Vagina (tissue), 2 donors: ENCODE measurements around the gene SIGLEC11. TPM values are rescaled to one million over a fixed set of nuclear protein-coding genes. Genes with fewer than 3 reads are reported as not detected.
"Not testable (repeated sequence)": the region's sequence is repeated elsewhere in the genome, so short reads cannot be mapped to it uniquely, and the experiment has no call there.

Source experiments
- DNase-seq, 2 donors: peaks; one replicate each; pipeline ENCODE4 v3.0.0-alpha.2; 2017; ENCODE audit errors: extremely low spot score in 2 of 2
- H3K27ac ChIP-seq: fragments of 200-600 bp; sonication (generic); one replicate; pipeline ENCODE4 v1.5.1; 2019
- H3K27me3 ChIP-seq: fragments of 200-600 bp; sonication (generic); one replicate; pipeline ENCODE4 v1.5.1; 2019
- H3K36me3 ChIP-seq, 2 donors: fragments of 200-600 bp; sonication (generic); one replicate each; pipeline ENCODE4 v1.5.1; 2017 to 2019
- H3K4me1 ChIP-seq: fragments of 200-600 bp; sonication (generic); one replicate; pipeline ENCODE4 v1.5.1; 2019
- H3K4me3 ChIP-seq, 2 donors: fragments of 200-600 bp; sonication (generic); 1 replicate in 1 of 2; 2 replicates in 1 of 2; pipeline ENCODE4 v1.5.1; 2016 to 2019
- H3K9me3 ChIP-seq: fragments of 200-600 bp; sonication (generic); one replicate; pipeline ENCODE4 v1.5.1; 2019
- POLR2A ChIP-seq, 2 donors: fragments of 450-650 bp; IDR thresholded peaks; one replicate each; pipeline ENCODE4 v1.6.1; 2017; ENCODE audit warnings: antibody characterized with exemption in 2 of 2, mild to moderate bottlenecking in 2 of 2, moderate library complexity in 2 of 2
- POLR2AphosphoS5 ChIP-seq, 2 donors: sonication (generic); formaldehyde crosslinking; IDR thresholded peaks; one replicate each; pipeline ENCODE4 v1.9.0; 2017; ENCODE audit warnings: antibody characterized with exemption in 2 of 2, mild to moderate bottlenecking in 2 of 2, low read depth in 1 of 2; ENCODE audit not compliant: insufficient read depth in 1 of 2
- intact Hi-C: fragments of 100-400 bp; cut with DNase I; formaldehyde crosslinking; loops from one replicate; pipeline ENCODE4 v1.15.1; 2023
- total RNA-seq: library from RNA; depleted of rRNA; stranded (reverse); fragments of >200 nt; gene quantifications from one replicate; pipeline ENCODE4 v1.2.3, GENCODE V29; 2016
- TF ChIP-seq, protein P1 (sequence below), 3 experiments: fragments of 450-650 bp in 2 of 3; fragments of 200-600 bp in 1 of 3; sonication (generic) in 1 of 3; IDR thresholded peaks; one replicate each; pipeline ENCODE4 v1.5.1; 2017 to 2019; ENCODE audit warnings: antibody characterized with exemption in 3 of 3, mild to moderate bottlenecking in 2 of 3, moderate library complexity in 2 of 3

Gene SIGLEC11
- total RNA-seq, 1 donor from 2014 or later, result 4.4 TPM

GRCh38 chr19:49929121-49929610 is 31.8 kb downstream of the SIGLEC11 start, which contains the start of the genes ATF5 and NUP62:
Gene ATF5, plus strand, starts transcription at chr19:49929205. Its CDS starts 1,646 bp downstream, at chr19:49930851.
Gene NUP62, minus strand, starts transcription at chr19:49929504. Its CDS starts 19,697 bp downstream, at chr19:49909807.
- TF ChIP-seq POLR2A (IDR thresholded peaks at IDR 0.05) (no peak), POLR2AphosphoS5 (IDR thresholded peaks at IDR 0.05; ENCODE audit: insufficient read depth in 1 of 2, low read depth in 1 of 2) (peak in 1 of 2 donors; percentile 87)
- TF ChIP-seq, protein P1, sequence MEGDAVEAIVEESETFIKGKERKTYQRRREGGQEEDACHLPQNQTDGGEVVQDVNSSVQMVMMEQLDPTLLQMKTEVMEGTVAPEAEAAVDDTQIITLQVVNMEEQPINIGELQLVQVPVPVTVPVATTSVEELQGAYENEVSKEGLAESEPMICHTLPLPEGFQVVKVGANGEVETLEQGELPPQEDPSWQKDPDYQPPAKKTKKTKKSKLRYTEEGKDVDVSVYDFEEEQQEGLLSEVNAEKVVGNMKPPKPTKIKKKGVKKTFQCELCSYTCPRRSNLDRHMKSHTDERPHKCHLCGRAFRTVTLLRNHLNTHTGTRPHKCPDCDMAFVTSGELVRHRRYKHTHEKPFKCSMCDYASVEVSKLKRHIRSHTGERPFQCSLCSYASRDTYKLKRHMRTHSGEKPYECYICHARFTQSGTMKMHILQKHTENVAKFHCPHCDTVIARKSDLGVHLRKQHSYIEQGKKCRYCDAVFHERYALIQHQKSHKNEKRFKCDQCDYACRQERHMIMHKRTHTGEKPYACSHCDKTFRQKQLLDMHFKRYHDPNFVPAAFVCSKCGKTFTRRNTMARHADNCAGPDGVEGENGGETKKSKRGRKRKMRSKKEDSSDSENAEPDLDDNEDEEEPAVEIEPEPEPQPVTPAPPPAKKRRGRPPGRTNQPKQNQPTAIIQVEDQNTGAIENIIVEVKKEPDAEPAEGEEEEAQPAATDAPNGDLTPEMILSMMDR (IDR thresholded peaks at IDR 0.05), result no peak
- H3K27me3 ChIP-seq, result no peaks in the 10 kb centered on the region
- H3K4me3 ChIP-seq, result peak within 1 kb of the TSS; percentile 68 to 99
- intact Hi-C loops, result no loop called here
- no peak for DNase-seq
- peaks cover 0 to 9% of the 10 kb centered on the region in 2 donors for H3K36me3 ChIP-seq
- no peaks in the 10 kb centered on the region for H3K9me3 ChIP-seq
- H3K4me1 ChIP-seq, result peaks cover 28% of the 10 kb centered on the region
- H3K27ac ChIP-seq, result peak within 1 kb of the TSS; percentile 90

DNA sequence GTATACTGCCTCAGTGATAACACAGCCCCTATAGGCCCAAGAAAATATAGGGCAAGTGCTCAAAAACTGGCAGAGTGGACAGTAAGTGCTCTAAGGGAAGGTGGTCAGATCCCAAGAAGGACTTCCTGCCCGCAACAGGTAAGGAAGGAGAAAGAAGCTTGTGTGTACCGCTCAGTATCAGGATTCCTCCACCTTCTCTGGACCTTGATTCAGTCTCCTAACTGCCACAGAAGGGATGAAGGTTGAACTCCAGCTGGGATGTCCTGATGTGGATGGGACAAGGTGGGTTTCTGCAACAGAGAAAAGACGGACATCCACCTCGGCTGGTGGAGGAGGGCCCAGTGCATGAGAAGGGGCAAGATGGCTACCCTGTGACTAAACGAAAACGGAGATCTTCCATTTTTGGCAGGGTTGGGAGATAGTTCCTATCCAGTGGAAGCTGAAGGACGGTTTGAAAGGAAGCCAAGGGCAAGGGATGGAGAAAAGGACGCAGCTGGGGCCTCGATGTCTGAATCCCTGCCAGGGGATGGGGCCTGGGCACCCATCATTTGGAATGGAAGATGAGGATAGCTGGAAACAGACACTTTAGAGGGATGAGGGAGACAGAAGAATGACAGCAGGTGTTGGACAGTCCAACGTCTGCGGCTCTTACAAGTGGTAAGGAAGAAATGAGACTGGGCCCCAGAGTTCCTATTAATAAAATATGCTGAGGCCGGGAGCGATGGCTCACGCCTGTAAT is 33.3 kb downstream of the SIGLEC11 start:
- intact Hi-C loops, result no loop called here
- Histone ChIP-seq H3K27ac (no peak overlapping the region), H3K9me3 (no peaks in the 10 kb centered on the region), H3K27me3 (no peaks in the 10 kb centered on the region), H3K36me3 (peaks cover 0 to 21% of the 10 kb centered on the region in 2 donors), H3K4me3 (no peak overlapping the region), H3K4me1 (peaks cover 36% of the 10 kb centered on the region)
- TF ChIP-seq POLR2AphosphoS5 (IDR thresholded peaks at IDR 0.05; ENCODE audit: insufficient read depth in 1 of 2, low read depth in 1 of 2), result no peak
- TF ChIP-seq, protein P1 (IDR thresholded peaks at IDR 0.05), result no peak
- no peak for TF ChIP-seq POLR2A (IDR thresholded peaks at IDR 0.05)
- DNase-seq, result no peak

- Histone ChIP-seq H3K27ac (no peak overlapping the region), H3K4me1 (peaks cover 40% of the 10 kb centered on the region), H3K9me3 (no peaks in the 10 kb centered on the region), H3K27me3 (no peaks in the 10 kb centered on the region), H3K4me3 (no peak overlapping the region), H3K36me3 (peaks cover 0 to 30% of the 10 kb centered on the region in 2 donors)
- TF ChIP-seq, protein P1 (IDR thresholded peaks at IDR 0.05), result no peak
- no peak for TF ChIP-seq POLR2AphosphoS5 (IDR thresholded peaks at IDR 0.05; ENCODE audit: insufficient read depth in 1 of 2, low read depth in 1 of 2)
- no peak for TF ChIP-seq POLR2A (IDR thresholded peaks at IDR 0.05)
- DNase-seq, result no peak
- intact Hi-C loops, result no loop called here
Measured at GRCh38 chr19:49926515-49926914, 34.5 kb downstream of the SIGLEC11 start.

DNA sequence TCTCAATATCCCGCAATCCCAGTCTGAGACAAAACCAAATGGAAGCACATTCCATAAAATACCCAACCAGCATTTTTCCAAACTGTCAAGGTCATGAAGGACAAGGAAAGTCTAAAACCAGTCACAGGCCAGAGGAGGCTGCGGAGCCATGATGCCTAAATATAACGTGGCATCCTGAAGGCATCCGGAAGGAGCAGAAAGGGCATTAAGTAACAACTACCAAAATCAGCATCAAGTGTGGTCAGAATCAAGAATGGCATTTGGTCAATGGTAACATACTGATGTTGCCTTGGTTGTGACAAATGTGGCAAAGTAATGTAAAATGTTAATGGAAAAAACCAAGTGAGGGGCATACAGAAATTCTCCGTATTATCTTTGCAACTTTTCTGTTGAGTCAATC is 35.5 kb downstream of the SIGLEC11 start:
- no peak for DNase-seq
- H3K9me3 ChIP-seq, result no peaks in the 10 kb centered on the region
- no peak overlapping the region for H3K4me3 ChIP-seq
- H3K4me1 ChIP-seq, result peaks cover 40% of the 10 kb centered on the region
- no peak overlapping the region for H3K27ac ChIP-seq
- H3K36me3 ChIP-seq, result peaks cover 0 to 31% of the 10 kb centered on the region in 2 donors
- no peaks in the 10 kb centered on the region for H3K27me3 ChIP-seq
- TF ChIP-seq POLR2AphosphoS5 (IDR thresholded peaks at IDR 0.05; ENCODE audit: insufficient read depth in 1 of 2, low read depth in 1 of 2) (no peak), POLR2A (IDR thresholded peaks at IDR 0.05) (no peak)
- intact Hi-C loops, result no loop called here

DNA sequence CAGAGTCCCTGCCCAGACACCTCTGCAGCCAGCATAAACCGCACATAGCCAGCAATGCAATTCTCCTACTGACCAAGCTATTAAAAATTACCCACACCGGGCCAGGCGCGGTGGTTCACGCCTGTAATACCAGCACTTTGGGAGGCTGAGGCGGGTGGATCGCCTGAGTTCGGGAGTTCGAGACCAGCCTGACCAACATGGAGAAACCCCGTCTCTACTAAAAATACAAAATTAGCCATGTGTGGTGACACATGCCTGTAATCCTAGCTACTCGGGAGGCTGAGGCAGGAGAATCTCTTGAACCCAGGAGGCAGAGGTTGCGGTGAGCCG is 36.1 kb downstream of the SIGLEC11 start:
- H3K36me3 ChIP-seq, result peaks cover 0 to 31% of the 10 kb centered on the region in 2 donors
- H3K27ac ChIP-seq, DNase-seq, H3K27me3 ChIP-seq, intact Hi-C loops, H3K4me3 ChIP-seq, H3K9me3 ChIP-seq: not testable (repeated sequence)
- peaks cover 40% of the 10 kb centered on the region for H3K4me1 ChIP-seq
